Tibial nerve (tissue), 4 donors: ENCODE measurements around the gene FGFR1OP2.

Experiments
- CTCF ChIP-seq, 5 experiments: fragments of 200-600 bp in 3 of 5; fragments of 450-650 bp in 2 of 5; sonication (generic) in 3 of 5; IDR thresholded peaks; one replicate each; pipeline ENCODE4 v1.5.1; 2016 to 2019; ENCODE audit warnings: antibody characterized with exemption in 5 of 5, mild to moderate bottlenecking in 3 of 5, moderate library complexity in 2 of 5
- EP300 ChIP-seq, 2 donors: sonication (generic); formaldehyde crosslinking; IDR thresholded peaks; one replicate each; pipeline ENCODE4 v1.6.1; 2017; ENCODE audit warnings: antibody characterized with exemption in 2 of 2, mild to moderate bottlenecking in 1 of 2
- POLR2A ChIP-seq, 2 donors: fragments of 450-650 bp; IDR thresholded peaks; one replicate each; pipeline ENCODE4 v1.6.1; 2017; ENCODE audit warnings: antibody characterized with exemption in 2 of 2, mild to moderate bottlenecking in 2 of 2, moderate library complexity in 2 of 2

DNA sequence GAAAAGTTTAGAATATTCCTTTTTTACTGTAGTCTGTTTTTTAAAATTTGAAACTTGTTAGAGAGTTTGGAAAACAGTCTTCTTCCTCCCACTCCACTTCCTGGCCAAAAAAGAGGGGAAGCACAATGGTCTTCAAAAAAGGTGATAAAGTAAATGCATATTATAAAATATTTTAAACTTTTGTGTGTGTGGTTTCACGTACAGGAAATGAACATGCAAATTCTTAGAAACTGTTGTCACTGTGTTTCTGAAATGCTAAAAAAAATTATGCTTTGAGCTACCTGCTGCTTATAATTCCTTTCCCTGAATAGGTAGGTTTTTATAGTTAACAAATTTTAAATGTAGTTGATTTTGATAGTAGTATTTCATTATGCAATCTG lies 2.9 kb downstream of the FGFR1OP2 start:
- no peak for TF ChIP-seq EP300 (IDR thresholded peaks at IDR 0.05)
- TF ChIP-seq CTCF (IDR thresholded peaks at IDR 0.05): no peak
- TF ChIP-seq POLR2A (IDR thresholded peaks at IDR 0.05): no peak
